Spleen (tissue), 7 donors: ENCODE results near the gene IGSF22.

ENCODE experiments used
- CTCF ChIP-seq, 11 experiments: fragments of 200-600 bp in 7 of 11; fragments of 450-650 bp in 4 of 11; sonication (generic) in 4 of 11; IDR thresholded peaks in 8 of 11; conservative IDR thresholded peaks in 3 of 11; 1 replicate in 7 of 11; 2 replicates in 4 of 11; pipeline versions ENCODE4 v1.4.0 to v1.8.0; 2016 to 2021; ENCODE audit warnings: antibody characterized with exemption in 11 of 11, inconsistent platforms in 4 of 11, mild to moderate bottlenecking in 1 of 11
- POLR2A ChIP-seq, 3 donors: fragments of 450-650 bp; IDR thresholded peaks; one replicate each; pipeline ENCODE4 v1.5.1; 2017; ENCODE audit warnings: antibody characterized with exemption in 3 of 3, mild to moderate bottlenecking in 1 of 3
- POLR2AphosphoS5 ChIP-seq, 3 donors: sonication (generic); formaldehyde crosslinking; IDR thresholded peaks; one replicate each; pipeline ENCODE4 v1.5.1; 2017; ENCODE audit warnings: antibody characterized with exemption in 3 of 3
- donor health status: DM: no; HTN: no; CAD: no; lungs with moderate emphysema.
- donor health status: DM: no; HTN: no; CAD: no.
- donor health status: DM: no; HTN: no; CAD: no.

- TF ChIP-seq POLR2A (IDR thresholded peaks at IDR 0.05): no peak
- no peak for TF ChIP-seq CTCF (IDR thresholded peaks at IDR 0.05 in 8 of 11, conservative IDR thresholded peaks at IDR 0.05 in 3 of 11)
- TF ChIP-seq POLR2AphosphoS5 (IDR thresholded peaks at IDR 0.05): no peak
Observed at GRCh38 chr11:18761741-18762140, 35.8 kb upstream of the IGSF22 start.
